NCI-H187 treated with DMSO at 0.1 percent for 48 hours (cell line): ENCODE data around the gene BAG3.
"Not testable (repeated sequence)": the region's sequence is repeated elsewhere in the genome, so short reads cannot be mapped to it uniquely, and the experiment has no call there.

Experiments used
- DNase-seq: peaks from one replicate; lab custom pipeline; 2025; lab: John Stamatoyannopoulos, UW

BAG3 gene

DNA sequence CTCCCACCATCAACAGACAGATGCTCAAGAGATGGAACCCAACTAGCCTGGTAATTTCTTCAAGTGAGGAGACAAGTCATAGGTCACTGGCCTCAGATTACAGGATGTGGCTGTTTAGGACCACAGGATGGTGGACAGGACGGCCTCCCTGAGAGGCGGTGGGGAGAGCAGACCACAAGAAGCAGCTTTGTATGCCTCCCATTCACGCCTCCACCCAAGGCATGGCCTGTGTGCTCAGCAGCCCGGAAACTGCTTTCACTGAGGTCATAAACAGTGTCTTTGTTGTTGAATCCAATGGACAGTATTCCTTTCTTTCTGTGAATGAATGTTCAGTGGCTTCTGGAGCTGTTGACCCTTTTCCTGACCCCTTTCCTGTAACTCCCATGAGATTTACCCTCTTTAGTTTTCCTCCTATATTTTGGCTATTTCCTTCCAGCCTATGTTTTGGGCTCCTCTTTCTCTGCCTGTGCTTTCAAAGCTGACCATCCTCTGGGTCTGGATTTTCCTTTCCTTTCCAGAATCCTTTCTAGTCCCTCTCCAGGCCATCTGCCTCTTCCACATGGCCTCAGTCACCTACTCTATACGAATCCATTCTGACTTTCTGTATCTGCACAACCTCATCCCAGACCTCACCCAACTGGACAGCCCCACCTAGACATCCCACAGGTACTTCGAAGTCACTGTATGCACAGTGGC is 42.2 kb downstream of the BAG3 start:
- no peak for DNase-seq

DNA sequence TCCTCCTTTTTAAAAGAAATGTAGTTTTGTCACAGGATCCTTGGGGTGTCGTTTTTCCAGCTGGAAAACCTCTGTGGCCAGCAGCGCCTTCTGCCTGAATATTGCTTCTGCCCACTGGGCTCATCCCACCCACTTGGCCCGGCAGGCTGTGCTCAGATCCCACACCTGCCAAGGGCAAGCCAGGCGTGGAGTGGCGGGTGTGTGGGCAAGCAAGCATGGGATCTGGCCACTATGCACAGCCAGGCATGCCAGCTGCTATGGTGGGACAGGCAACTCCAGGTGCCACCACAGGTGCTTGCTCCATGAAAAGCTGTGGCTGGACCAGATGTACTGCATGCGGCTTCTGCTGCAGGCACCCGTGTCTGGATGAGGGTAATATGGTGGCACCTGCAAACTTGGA is 43.4 kb downstream of the BAG3 start:
- no peak for DNase-seq

- DNase-seq: no peak
These were observed 49.3 kb downstream of the BAG3 start for GRCh38 chr10:119700321-119700954.

GRCh38 chr10:119701861-119702260 is 50.7 kb downstream of the BAG3 start:
- DNase-seq: no peak

- DNase-seq: no peak
These were observed 51.4 kb downstream of the BAG3 start for GRCh38 chr10:119702583-119702982.

GRCh38 chr10:119703903-119704508 is 52.8 kb downstream of the BAG3 start:
- DNase-seq: no peak

- no peak for DNase-seq
These were observed 54.3 kb downstream of the BAG3 start for GRCh38 chr10:119705434-119705831.

- no peak for DNase-seq
These were observed 55.5 kb downstream of the BAG3 start for GRCh38 chr10:119706521-119707278.

DNA sequence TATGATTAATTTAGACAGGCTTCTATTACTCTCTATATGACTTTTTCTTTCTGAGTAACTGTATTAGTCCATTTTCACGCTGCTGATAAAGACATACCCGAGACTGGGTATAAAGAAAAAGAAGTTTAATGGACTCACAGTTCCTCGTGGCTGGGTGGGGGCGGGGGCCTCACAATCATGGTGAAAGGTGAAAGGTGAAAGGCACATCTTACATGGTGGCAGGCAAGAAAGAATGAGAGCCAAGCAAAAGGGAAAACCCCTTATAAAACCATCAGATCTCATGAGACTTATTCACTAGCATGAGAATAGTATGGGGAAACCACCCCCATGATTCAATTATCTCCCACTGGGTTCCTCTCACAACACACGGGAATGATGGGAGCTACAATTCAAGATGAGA is 56.2 kb downstream of the BAG3 start:
- DNase-seq: not testable (repeated sequence)

DNA sequence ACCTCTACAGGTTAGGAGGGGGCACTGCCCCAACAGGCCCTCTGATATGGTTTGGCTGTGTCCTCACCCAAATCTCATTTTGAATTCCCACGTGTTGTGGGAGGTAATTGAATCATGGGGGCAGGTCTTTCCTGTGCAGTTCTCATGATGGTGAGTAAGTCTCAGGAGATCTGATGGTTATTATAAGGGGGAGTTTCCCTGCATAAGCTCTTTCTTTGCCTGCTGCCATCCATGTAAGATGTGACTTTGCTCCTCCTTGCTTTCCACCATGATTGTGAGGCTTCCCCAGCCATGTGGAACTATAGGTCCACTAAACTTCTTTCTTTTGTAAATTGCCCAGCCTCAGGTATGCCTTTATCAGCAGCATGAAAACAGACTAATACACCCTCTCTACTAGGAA is 59.8 kb downstream of the BAG3 start:
- not testable (repeated sequence) for DNase-seq

DNA sequence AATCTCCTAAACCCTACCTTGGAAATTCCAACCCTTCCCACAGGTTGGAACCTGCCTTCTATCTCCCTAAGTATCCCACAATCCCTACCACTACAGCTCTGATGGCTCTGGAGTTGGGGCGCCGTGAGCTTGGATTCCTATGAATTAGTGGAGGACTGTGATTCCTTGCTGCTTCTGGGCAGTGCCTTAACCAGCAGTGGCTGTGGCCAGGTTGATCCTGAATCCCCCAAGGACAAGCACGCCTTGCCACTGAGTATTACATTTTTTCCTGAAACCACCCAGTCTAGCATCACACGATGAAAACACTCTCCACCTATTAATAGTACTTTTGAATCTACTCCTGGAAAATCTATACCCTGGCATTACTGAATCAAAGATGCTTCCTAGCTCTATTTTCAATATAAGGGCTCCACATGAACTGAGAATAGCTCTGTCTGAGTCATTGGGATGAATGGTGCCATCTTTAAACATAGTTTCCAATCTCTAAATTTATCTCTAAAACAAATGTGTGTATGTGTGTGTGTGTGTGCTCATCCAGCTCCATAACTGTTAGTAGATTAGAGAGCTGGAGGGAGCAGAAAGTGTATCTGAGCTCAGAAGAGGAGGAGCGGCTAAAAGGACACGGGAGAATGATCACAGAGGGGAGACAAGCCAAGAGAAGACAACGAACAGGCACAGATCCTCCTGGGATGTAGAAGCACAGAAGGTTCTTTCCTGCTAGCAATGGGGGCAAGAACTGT is 62.7 kb downstream of the BAG3 start:
- DNase-seq: no peak

DNA sequence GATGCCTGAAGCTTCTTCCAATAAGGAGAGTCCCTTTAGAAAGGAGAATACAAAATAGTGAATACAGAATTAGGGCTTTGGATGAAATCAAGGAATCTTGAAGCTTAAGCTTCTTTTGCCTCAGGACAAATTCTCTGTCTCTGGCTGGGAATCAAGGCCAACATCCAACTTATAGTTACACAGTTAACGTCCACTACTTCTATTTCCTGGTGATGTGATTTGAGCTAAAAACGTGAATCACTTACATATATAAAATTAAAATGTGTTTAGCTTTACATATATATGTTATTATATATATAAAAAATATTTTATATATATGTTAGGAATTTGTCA is 63.3 kb downstream of the BAG3 start:
- DNase-seq: no peak

DNA sequence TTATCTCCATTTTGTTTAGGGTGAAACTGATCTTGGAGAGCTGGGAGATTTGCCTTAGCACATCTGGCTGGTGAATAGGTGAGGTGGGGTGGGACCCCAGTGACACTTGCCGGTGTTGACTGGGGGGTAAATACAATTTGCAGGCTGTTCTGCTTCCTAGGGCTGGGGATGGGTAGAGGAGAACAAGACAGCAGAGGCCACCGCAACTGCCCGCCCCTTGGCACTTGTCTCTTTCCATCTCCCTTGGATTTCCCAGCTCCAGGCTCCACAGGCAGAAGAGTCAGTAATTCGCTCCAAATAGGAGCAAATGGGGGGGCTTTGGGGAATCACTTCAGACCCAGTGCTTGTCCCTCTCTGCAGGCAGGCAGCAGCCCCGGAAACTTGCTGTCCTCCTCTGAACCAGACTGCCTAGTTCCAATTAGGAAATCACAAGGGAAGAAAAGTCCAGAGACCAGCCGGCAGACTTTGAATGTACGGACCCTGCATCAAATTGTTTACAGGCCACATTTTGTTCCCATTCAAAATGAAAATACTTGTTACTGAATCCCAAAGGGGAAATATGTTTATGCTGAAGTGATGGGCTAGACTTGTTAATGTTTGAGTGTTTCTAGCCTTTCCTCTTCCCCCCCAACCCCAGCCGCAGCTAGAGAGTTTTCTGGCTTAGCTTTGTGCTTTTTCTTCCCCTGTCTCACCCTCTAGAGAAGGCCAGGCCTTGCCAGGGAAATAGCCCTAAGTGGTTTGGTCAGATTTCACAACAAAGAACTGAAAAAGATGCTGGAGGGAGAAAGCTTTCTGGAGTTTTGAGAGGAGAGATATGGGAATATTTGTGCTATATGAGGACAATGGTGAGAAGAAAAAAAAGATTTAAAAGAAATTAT is 64.7 kb downstream of the BAG3 start:
- no peak for DNase-seq

GRCh38 chr10:119723161-119723560 is 72.0 kb downstream of the BAG3 start:
- DNase-seq: no peak

DNA sequence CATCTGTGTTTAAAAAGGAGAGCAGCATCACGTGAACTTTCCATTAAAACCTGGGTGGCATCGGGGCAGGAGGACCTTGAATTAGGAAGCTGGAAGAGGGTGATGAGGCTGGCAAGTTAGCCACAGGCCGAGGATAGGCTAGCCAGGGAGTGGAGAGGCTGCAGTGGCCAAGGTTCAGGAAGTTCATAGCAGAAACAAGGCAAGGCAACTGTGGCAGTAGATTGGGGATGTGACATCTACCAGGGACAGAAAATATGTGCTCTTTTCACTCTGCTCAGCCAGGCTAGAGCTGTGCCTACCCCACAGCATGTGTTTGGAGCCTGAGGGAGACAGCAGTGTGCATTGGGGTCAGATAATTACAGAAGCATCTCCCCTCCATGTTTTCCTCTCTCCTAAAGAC is 72.4 kb downstream of the BAG3 start:
- DNase-seq: no peak

DNA sequence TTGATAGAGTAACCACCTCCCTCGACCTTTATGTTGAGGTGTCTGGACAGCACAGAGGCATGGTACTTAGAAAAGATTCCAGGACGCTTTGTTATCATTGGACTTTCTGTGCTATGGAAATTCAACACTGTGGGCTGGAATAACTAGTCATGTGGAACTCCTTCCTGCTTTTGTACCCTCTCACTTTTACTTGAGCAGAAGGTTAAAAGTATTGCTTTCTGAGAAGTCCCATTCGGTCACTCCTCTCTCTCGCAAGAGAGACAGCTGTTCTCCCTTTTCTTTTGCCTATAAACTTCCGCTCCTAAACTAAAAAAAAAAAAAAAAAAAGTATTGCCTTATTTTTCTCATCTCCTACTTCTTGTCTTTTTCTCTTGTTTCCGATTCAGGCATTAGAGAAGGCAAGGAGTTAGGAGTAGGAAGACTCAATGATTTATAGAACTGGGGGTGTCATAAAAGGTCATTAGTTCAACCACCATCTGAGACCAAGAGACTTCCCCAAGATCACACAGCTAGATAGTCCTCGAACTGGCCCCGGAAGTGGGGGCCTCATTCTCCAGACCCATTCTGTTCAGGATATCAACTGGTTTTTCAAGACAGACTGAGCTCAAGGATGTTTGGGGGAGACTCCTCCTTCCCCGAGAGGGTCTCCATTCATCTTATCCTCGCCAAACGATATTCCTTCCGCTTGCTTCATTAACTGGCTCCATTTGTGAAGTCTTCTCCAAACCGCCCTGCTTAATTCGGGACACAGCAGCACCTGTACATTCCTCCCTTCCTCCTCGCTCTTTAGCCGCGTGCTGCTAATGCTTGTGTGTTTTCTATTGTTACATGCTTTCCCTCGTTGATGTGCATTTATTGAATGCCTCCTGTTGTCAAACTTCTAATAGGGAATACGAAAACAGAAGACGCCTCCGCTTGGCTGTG is 73.7 kb downstream of the BAG3 start:
- DNase-seq: no peak

DNA sequence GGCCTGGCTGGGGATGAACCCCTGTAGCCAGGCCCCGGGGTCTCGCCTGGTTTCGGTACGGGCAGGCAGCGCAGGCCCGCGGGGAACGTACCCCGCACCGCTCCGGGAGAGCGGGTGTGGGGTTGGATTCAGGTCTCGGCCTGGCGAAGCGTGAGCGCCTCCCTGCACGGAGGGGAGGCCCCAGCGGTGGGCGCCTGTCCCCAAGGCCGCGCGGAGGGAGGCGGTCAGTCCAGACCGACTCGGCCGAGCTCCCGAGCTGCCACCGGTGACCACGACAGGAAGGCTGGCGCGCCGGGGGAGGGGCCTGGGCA is 74.3 kb downstream of the BAG3 start:
- DNase-seq: no peak

DNA sequence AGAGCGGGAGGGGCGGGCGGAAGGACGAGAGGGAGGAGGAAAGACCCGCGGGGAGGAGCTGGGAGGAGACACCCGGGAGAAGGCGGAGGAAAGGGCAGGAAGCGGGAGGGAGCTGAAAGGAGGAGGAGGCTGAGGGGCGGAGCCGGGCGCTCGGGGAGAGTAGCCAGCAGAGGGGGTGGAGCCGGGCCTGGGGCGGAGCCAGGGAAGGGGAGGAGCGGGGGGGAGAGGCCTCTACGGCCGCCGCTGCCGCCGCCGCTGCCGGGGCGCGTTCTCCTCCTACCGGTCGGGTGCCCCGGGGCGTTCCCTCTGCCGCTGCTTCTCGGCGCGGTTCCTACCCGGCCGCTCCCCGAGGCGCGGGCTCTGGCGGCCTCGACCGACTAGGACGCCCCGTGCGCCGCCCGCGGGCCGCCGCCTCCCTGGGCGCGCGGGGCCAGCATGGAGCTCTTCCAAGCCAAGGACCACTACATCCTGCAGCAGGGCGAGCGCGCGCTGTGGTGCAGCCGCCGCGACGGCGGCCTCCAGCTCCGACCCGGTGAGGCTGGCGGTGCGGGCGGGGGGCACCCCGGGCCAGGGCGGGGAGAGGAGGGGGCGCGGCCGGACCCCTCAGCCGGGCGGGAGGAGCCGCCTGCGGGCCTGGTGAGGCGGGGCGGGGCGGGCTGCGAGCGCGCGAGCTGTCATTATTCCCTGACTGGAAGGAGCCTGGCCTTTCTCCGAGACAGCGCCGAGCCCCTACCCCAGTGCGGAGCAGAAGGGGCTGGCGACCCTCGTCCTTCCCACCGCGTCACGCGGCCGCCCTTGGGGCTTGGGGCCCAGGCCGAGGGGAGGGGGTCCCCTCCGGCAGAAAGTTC is 74.9 kb downstream of the BAG3 start, which contains the start of gene INPP5F:
TSS of gene INPP5F (plus strand) at position 223 of the 848 bp plus-strand sequence. CDS start at position 436, 213 bp downstream.
- peak; percentile 87 for DNase-seq

DNA sequence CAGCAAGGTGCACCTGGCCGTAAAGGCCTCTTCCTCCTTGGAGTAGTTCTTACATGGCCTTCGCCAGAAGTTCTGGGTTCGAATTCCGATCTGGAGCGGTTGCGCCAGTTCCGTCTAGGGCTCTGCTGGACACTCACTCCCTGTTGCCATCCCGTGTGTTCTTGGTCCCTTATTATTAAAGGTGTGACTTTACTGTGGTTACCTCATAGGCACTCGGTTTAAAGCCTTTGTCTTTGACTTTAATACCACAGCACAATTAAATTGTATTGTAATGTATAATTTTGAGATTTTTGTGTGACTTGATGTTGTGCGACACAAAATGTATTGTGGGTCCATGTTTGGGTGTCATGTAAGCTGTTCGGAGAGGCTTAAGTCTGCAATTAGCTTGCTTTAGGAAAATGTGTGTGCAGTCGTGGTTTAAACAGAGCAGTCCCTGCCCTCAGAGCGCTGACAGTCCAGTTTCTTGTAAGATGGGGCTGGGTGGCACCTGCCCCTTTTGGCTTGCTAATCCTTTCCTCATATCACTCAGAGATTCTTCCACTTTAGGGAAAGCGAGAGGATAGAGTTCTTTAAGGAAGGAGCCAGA is 75.6 kb downstream of the BAG3 start:
- DNase-seq: no peak
